LHCN-M2 (cell line): ENCODE measurements around the gene NUDT7. TPM values are rescaled to one million over a fixed set of nuclear protein-coding genes. Genes with fewer than 3 reads are reported as not detected.

ENCODE experiments used
- DNase-seq: peaks from one replicate; pipeline ENCODE4 v3.0.0-alpha.2; 2012; ENCODE audit warnings: low read depth
- total RNA-seq: library from RNA; depleted of rRNA; stranded (reverse); fragments of >200 nt; gene quantifications from 2 replicates; pipeline ENCODE4 v1.2.3, GENCODE V29; 2014; rRNA removed

NUDT7 gene
- total RNA-seq, 1 experiment from 2014 or later = 1.3 TPM

DNA sequence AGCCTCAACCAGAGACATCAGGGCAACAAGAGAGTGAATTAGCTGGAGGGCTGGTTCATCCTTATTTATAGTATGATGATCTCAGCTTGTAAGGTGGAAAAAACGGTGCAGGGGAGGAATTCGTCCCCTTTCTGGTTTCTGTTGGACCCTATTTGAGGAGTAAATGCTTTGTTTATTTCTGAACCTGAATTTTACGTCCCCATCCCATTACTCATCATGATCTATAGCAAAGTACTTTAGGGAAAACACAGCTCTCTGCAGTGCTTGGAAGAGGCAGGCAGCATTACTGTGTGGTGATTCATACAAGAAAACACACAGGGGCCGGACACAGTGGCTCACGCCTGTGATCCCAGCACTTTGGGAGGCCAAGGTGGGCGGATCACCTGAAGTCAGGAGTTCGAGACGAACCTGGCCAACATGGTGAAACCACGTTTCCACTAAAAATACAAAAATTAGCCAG, 58.1 kb downstream of the NUDT7 start:
- DNase-seq = no peak

DNA sequence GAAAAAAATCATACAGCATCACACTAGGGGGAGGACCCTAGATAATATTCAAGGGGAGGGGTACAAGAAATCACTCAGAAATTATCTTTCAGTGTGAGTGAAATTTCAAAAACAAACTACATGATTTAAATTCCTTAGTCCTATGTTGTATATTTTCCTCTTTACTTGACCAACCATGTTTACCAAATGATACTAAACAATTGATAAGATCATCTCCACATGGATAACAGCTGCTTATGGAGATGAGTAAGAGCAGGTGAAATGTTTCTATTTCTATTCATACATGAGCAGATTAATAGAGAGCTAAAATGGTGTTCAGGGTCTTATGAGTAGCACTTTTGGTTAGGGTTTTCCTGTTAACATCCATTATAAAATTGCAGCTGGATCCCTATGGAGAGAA, 58.8 kb downstream of the NUDT7 start:
- no peak for DNase-seq

DNA sequence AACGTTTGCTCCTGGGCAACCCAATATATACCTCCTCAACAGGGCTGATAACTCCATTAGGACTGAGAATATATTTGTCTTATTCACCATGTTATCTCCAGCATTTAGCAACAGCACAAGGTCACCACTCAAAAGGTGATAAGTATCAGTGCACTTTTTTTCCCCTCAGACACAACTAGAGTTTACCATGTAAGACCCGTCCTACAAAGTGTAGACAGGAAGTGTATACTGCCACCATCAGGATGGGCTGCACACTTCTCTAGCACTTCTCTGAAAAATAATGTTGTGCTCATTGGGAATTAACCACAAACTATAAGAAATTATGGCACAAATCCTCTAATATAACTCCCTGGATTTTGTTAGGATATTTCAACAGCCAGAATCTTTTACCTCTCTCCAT, 60.4 kb downstream of the NUDT7 start:
- no peak for DNase-seq

DNA sequence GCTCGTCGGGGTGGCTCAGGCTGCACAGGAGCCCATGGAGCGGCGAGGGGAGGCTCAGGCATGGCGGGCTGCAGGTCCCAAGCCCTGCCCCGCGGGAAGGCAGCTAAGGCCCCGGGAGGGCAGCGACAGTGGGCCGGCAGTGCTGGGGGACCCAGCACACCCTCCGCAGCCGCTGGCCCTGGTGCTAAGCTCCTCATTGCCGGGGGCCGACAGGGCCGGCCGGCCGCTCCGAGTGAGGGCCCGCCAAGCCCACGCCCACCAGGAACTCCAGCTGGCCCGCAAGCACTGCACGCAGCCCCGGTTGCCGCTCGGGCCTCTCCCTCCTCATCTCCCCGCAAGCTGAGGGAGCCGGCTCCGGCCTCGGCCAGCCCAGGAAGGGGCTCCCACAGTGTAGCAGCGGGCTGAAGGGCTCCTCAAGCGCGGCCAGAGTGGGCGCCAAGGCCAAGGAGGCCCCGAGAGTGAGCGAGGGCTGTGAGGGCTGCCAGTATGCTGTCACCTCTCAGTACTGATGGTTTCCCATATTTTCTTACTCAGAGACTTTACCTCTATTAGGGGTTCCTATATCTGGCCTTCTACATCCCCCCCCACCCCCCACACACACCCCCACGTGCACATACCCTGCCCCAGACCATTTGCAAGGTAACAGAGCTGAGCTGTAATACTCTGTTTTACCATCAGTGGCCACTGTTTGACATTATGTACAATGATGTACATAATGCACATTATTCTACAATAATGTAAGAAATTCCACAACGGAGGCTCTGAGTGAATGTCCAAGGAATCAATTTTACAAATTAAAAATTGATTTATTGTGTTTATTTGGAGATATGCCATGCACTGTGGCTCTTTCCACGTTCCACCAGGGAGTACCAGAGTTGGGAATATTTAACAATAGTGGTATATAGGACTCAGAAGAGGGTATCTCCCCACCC, 62.4 kb downstream of the NUDT7 start:
- DNase-seq = no peak

DNA sequence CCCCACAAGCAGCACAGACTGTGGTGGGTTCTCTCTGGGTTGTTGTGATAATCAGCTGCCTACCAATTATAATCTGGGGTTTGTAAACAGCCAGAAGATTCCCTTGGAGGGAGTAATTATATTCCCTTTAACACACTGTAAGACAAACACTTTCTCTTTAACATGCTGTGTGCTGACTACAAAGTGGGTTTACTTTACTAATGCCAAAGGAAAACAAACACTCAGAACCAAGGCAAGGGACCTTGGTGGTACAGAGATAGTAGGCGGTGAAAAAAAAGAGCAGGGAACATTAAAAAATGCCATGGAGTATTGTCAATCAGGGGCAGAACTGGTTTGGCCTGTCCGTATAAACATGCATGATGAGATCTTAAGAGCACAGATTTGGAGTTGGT, 63.1 kb downstream of the NUDT7 start:
- no peak for DNase-seq

- DNase-seq = no peak
Observed at GRCh38 chr16:77786186-77786847, 64.0 kb downstream of the NUDT7 start.

DNA sequence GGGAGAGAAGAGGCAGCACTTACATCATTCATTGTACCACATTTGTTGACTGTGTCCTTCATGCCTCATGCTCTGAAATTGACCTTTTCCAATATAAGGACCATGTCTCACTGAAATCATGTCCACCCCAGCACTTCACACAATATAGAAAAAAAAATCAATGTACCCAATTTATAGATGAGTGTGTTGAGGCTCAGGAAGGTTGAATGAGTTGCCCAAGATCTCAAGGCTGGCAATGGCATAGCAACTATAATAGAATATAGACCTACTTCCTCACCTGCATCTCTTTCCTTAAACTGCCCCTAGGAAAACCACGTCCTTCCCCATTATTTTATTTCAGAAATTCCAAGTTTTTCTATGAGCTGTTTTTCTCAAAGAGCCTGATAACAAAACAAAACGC, 65.1 kb downstream of the NUDT7 start:
- no peak for DNase-seq

DNA sequence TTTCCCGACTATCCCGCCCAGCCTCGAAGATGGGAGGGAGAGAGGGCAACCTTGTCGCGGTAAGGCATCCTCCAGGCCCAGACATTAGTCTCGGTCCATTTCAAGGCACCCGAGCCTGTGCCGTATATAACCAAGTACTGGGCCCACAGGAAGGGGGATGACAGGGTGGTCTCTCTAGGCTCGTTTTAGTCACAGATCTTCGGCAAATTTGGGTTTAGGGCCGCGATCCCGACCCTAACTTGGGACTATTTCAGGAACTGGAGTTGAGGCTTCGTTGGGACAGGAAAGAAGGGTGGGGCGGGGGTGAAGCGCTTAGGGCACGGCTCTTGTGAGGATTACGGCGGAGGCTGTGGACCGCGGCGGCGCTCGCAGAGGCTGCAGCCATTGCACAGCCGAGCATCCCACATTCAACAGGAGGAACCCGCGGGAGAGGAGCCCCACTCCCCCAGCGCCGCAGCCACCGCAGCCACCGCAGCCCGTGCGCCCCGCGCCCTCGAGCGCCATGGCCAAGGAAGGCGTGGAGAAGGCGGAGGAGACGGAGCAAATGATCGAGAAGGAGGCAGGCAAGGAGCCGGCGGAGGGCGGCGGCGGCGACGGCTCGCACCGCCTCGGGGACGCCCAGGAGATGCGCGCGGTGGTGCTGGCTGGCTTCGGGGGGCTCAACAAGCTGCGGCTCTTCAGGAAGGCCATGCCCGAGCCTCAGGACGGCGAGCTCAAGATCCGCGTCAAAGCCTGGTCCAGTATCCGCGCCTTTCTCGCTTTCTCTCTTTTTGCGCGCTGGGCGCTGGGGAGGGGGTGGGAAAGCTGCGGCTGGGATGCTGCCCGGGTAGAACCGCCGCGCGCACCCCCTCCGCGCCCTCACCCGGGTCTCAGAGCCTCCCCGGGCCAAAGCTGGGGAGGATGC, 66.1 kb downstream of the NUDT7 start, which contains the start of gene VAT1L:
VAT1L (plus strand) TSS at position 384 of the 904 bp plus-strand sequence; CDS start at position 503, 119 bp downstream.
- no peak for DNase-seq

DNA sequence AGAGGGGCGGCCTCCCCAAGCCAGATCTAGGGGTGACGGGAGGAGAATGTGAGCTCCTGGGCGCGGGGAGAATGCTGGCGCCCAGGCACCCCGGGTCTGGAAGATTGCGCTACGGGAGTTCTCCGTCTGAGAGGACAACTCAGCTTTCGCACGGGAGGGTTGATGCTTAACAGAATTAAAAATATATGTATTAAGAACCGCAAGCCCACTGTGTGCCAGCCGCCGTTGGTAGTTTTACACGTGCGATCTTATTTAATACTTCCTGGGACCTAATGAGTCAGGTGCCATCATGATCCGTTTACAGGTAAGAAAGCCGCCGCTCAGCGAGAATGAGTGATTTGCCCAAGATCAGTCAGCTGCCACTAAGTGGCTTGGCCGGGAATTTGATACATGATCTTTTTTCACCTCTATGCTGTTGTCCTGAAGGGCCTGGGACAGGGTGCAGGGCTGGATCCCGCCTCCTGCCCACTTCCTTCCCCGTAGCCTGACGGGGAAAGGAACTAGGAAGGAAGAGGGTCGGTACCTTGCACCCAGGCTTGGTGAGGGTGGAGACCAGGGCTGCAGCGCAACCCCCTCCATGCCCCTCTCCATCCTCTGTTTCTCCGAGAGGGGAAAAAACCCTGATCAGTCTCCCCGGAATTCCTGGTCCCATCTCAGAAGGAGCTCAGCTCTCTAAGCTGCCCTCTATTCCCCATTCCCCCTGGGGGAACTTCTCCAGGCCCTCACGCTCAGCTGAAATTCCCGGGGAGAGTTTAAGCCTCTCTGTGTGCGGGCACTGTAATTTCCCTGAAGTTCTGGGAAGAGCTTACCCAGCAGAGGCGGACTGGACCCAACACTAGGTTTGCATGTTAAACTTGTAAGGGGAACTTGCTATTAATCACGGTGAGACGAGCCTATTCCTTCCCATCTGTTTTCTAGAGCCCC, 67.0 kb downstream of the NUDT7 start:
- DNase-seq = no peak

- no peak for DNase-seq
Observed at GRCh38 chr16:77790009-77790372, 67.7 kb downstream of the NUDT7 start.

DNA sequence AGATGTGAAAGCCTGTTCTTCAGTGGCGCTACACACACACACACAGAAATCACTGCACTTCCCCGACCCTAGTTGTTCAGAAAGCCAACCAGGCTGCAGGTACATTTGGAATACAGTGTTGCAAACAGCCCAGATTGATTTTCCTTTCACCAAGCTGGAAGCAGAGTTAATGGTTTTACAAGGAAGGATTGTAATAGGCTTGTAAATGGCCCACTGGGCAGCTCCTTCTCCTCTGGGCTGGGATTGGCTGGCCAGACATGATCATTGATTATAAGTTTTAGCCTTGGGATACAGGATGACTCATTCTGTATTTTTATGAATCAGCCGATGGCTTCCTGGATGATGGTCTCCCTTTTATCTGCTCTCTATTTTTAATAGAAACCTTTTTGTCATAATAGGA, 68.6 kb downstream of the NUDT7 start:
- no peak for DNase-seq

Other genes starting within 250 kb of the NUDT7 start
- not detected in 2 replicates for gene VAT1L, start 66.0 kb downstream of the NUDT7 start, total RNA-seq